Cardiac muscle cell (in vitro differentiated cells and primary cell): ENCODE measurements around the gene CPA1. TPM values are rescaled to one million over a fixed set of nuclear protein-coding genes. Genes with fewer than 3 reads are reported as not detected.

Experiments used
- DNase-seq, 2 donors: peaks; one replicate each; pipeline versions ENCODE4 v3.0.0 to v3.0.0-alpha.2; 2010 to 2017; ENCODE audit warnings: low read depth in 1 of 2, low spot score in 1 of 2
- H3K27ac ChIP-seq: fragments of 200-600 bp; sonication (generic); 2 replicates; pipeline ENCODE4 v1.5.1; 2016
- H3K27me3 ChIP-seq: fragments of 200-600 bp; sonication (generic); 2 replicates; pipeline ENCODE4 v1.6.0; 2016; ENCODE audit warnings: control low read depth
- H3K36me3 ChIP-seq: fragments of 200-600 bp; sonication (generic); 2 replicates; pipeline ENCODE4 v1.5.1; 2016; ENCODE audit warnings: control low read depth
- H3K4me1 ChIP-seq: fragments of 200-600 bp; sonication (generic); 2 replicates; pipeline ENCODE4 v1.8.1; 2017; ENCODE audit warnings: low read depth, mild to moderate bottlenecking, mixed run types
- H3K4me3 ChIP-seq: fragments of 200-600 bp; sonication (generic); 2 replicates; pipeline ENCODE4 v1.5.1; 2016; ENCODE audit warnings: mild to moderate bottlenecking
- H3K9me3 ChIP-seq: fragments of 200-600 bp; sonication (generic); 2 replicates; pipeline ENCODE4 v1.5.1; 2017; ENCODE audit warnings: low read depth, mild to moderate bottlenecking, control low read depth
- CTCF ChIP-seq: IDR thresholded peaks from 2 replicates; pipeline ENCODE4 v1.5.1; 2012; ENCODE audit warnings: low read depth, mild to moderate bottlenecking, low read length
- polyA plus RNA-seq: library from polyadenylated mRNA; unstranded; fragments of >200 nt; fragmentation: Nextera tagmentation; extraction: Ambion mirVana; gene quantifications from 2 replicates; pipeline ENCODE4 v1.2.1, GENCODE V29; 2016
- total RNA-seq: library from RNA; depleted of rRNA; stranded (reverse); fragments of >200 nt; gene quantifications from 2 replicates; pipeline ENCODE4 v1.2.3, GENCODE V29; 2016

Gene CPA1
- total and polyA plus RNA-seq, 2 experiments from 2014 or later: 3.5 to 4.3 TPM

- H3K27me3 ChIP-seq: no peaks in the 10 kb centered on the region
- peaks cover 4% of the 10 kb centered on the region for H3K4me1 ChIP-seq
- no peaks in the 10 kb centered on the region for H3K9me3 ChIP-seq
- no peak overlapping the region for H3K27ac ChIP-seq
- TF ChIP-seq CTCF: no peak
- H3K36me3 ChIP-seq: no peaks in the 10 kb centered on the region
- no peak for DNase-seq
- no peak overlapping the region for H3K4me3 ChIP-seq
Observed at GRCh38 chr7:130385600-130386066, 5.3 kb downstream of the CPA1 start.

- TF ChIP-seq CTCF: no peak
- Histone ChIP-seq H3K36me3 (no peaks in the 10 kb centered on the region), H3K4me3 (no peak overlapping the region), H3K9me3 (no peaks in the 10 kb centered on the region), H3K27ac (no peak overlapping the region), H3K4me1 (no peaks in the 10 kb centered on the region), H3K27me3 (no peaks in the 10 kb centered on the region)
- no peak for DNase-seq
Observed at GRCh38 chr7:130386876-130387275, 6.6 kb downstream of the CPA1 start.

- Histone ChIP-seq H3K27me3 (no peaks in the 10 kb centered on the region), H3K4me3 (no peak overlapping the region), H3K27ac (no peak overlapping the region), H3K4me1 (no peaks in the 10 kb centered on the region), H3K36me3 (no peaks in the 10 kb centered on the region), H3K9me3 (no peaks in the 10 kb centered on the region)
- DNase-seq: no peak
- TF ChIP-seq CTCF: no peak
Observed at GRCh38 chr7:130387306-130387627, 7.0 kb downstream of the CPA1 start.

GRCh38 chr7:130387628-130388403 lies 7.5 kb downstream of the CPA1 start:
- no peak overlapping the region for H3K27ac ChIP-seq

GRCh38 chr7:130388671-130389070 lies 8.4 kb downstream of the CPA1 start:
- Histone ChIP-seq H3K27me3 (no peaks in the 10 kb centered on the region), H3K4me1 (peaks cover 3% of the 10 kb centered on the region), H3K27ac (no peak overlapping the region), H3K9me3 (no peaks in the 10 kb centered on the region), H3K36me3 (no peaks in the 10 kb centered on the region), H3K4me3 (no peak overlapping the region)
- no peak for DNase-seq
- no peak for TF ChIP-seq CTCF

More at GRCh38 chr7:130387628-130388403, 7.5 kb downstream of the CPA1 start:
- H3K27me3 ChIP-seq: no peaks in the 10 kb centered on the region
- DNase-seq: peak in 1 of 2 donors; percentile 60
- peaks cover 3% of the 10 kb centered on the region for H3K4me1 ChIP-seq
- no peaks in the 10 kb centered on the region for H3K9me3 ChIP-seq
- H3K4me3 ChIP-seq: no peak overlapping the region
- TF ChIP-seq CTCF: no peak
- H3K36me3 ChIP-seq: no peaks in the 10 kb centered on the region
